ENCODE results near the gene YBEY.

- no peak for TF ChIP-seq EZH2phosphoT487 (IDR thresholded peaks at IDR 0.05; ENCODE audit: low read depth)
- no peak for TF ChIP-seq CTCF (IDR thresholded peaks at IDR 0.05; ENCODE audit: low read depth, low read length)
These were observed 11.2 kb upstream of the YBEY start for GRCh38 chr21:46274797-46275390.
